WI38 (cell line): ENCODE measurements around the gene STMN1.

ENCODE experiments used
- H3K4me3 ChIP-seq: 2 replicates; pipeline ENCODE4 v1.5.1; 2011; ENCODE audit warnings: low read depth, mild to moderate bottlenecking, control low read depth, low read length
- TF ChIP-seq, protein P1 (sequence below): IDR thresholded peaks from 2 replicates; pipeline ENCODE4 v1.5.1; 2012; ENCODE audit warnings: low read depth, mild to moderate bottlenecking, control low read depth, low read length

STMN1 gene

DNA sequence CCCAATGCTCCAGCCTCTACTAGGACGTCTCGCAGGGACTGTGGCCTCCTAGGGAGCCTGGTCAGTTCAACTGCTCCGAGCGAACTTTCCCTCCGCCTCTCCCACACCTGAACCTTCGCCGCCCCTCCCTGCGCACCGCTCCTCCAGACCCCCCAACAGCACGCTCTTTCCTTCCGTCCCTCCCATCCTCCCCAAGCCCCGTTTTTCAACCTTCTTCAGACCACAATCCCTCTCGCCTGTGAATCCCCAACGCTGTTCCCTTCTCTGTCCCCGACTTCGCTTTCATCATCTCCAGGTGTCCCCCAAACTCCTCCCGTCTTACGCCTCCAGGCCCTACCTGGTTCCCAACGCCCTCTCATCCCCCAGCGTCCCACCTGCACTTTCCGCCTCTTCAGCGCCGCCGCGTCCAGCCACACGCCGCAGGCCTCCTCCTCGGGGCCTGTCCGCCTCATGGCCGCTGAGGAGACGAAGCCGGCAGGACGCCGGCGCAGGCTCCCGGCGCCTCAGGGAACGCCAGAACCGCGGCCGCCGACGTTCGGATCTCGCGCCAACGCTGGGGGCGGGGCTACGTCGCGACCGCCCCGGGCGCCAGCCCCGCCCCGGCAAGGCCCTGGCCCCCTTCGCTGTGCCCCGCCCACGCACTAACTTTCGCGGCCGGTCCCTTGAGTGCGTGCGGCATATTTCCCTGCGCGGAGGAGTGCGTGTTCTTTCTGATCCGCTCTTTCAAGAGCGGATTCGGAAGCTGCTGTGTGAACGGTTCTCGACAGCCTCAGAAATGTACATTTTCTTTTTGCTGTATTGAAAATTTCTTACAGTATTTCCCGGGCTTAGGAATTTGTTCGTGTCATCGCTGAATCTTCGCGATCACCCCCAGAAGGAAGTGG, 47.1 kb downstream of the STMN1 start, which contains the start of gene AUNIP:
Gene AUNIP (minus strand): TSS at position 552 of the 884 bp plus-strand sequence. CDS start 100 bp downstream, at position 452.
- peak within 1 kb of the TSS; percentile 73 for H3K4me3 ChIP-seq
- TF ChIP-seq, protein P1, sequence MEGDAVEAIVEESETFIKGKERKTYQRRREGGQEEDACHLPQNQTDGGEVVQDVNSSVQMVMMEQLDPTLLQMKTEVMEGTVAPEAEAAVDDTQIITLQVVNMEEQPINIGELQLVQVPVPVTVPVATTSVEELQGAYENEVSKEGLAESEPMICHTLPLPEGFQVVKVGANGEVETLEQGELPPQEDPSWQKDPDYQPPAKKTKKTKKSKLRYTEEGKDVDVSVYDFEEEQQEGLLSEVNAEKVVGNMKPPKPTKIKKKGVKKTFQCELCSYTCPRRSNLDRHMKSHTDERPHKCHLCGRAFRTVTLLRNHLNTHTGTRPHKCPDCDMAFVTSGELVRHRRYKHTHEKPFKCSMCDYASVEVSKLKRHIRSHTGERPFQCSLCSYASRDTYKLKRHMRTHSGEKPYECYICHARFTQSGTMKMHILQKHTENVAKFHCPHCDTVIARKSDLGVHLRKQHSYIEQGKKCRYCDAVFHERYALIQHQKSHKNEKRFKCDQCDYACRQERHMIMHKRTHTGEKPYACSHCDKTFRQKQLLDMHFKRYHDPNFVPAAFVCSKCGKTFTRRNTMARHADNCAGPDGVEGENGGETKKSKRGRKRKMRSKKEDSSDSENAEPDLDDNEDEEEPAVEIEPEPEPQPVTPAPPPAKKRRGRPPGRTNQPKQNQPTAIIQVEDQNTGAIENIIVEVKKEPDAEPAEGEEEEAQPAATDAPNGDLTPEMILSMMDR, result no peak

DNA sequence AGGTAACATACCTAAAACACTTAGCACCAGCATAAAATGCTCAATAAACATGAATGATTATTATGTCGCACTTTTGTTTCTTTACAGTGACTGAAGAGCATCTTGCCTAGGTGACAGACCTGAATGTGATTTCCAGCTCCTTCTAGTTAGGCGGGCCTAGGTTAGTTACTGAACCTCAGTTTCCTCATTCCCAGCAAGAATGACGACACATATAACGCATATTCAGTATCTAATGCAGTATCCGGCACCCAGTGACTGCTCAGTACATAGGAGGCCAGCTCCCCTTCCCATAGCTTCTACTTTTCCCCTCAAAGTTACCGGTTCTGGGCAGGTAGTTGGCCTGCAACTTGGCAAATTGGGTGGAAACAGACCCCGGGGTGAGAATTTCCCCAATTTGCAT, 47.7 kb downstream of the STMN1 start:
- peak overlapping the region; percentile 73 for H3K4me3 ChIP-seq
- TF ChIP-seq, protein P1, result no peak

- TF ChIP-seq, protein P1, result no peak
- H3K4me3 ChIP-seq, result no peak overlapping the region
Observed at GRCh38 chr1:25856856-25857255, 49.4 kb downstream of the STMN1 start.

DNA sequence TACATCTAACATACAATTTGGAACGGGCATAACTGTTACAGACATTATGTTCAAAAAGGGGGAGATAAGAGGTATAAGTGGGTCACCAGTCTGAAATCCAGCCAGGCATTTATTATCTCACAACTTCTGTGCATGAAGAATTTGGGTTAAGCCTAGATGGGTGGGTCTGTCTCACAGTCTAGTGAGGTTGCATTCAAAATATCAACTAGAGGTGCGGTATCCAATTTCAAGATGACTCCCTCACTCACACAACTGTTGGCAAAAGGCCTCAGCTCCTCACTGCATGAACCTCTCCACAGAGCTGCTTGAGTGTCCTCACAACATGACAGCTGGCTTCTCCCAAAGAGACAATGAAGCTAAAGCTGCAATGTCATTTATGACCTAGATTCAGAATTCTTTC, 51.7 kb downstream of the STMN1 start:
- no peak overlapping the region for H3K4me3 ChIP-seq
- TF ChIP-seq, protein P1, result no peak
